ENCODE measurements around the gene SV2C.
A peak's percentile ranks its signal among the peaks of the same experiment; 100 is the strongest.

The SV2C gene

GRCh38 chr5:76154009-76154690 lies 71.0 kb downstream of the SV2C start:
- intact Hi-C loops (cut with DNase I), result no loop called here
- DNase-seq, result no peak

DNA sequence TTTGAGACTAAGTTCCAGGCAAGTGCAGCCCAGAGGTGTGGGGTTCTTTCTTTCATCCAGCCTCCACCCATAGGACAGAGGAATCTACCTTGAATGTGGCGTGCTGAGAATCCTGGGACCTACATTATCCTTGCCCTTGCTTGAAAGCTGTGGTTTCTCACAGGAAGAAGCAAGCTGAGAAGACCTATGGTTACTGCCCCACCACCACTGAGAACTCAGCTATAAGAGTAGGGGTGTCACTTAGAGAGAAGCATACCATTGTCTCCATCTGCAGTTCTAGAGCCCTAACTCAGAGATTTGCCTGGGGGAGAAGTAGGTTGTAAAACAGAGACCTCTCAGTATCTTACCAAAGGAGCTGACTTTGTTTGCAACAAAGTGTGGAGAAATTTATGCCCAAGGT lies 72.4 kb downstream of the SV2C start:
- DNase-seq, result no peak
- intact Hi-C loops (cut with DNase I), result no loop called here

GRCh38 chr5:76162335-76162734 lies 79.2 kb downstream of the SV2C start:
- intact Hi-C loops (cut with DNase I), result no loop called here
- DNase-seq, result no peak

- intact Hi-C loops (cut with DNase I), result no loop called here
- DNase-seq, result no peak
Observed at GRCh38 chr5:76163111-76163628, 80.0 kb downstream of the SV2C start.

DNA sequence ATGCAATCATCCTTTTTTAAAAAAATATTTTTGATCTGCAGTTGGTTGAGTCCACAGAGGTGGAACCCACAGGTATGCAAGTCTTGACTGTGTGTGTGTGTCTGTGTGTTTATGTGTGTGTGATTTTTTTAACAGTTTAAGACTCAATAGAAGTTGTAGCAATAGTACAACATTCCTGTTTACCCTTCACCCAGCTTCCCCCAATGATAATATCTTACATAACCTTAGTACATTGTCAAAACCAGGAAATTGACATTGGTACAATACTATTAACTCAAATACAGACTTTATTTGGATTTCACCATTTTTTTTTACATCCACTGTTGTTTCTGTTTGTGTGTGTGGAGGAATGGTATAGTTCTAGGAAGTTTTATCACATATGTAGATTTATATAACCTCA lies 81.8 kb downstream of the SV2C start:
- intact Hi-C loops (cut with DNase I), result no loop called here
- DNase-seq, result no peak

- intact Hi-C loops (cut with DNase I), result no loop called here
- no peak for DNase-seq
Observed at GRCh38 chr5:76165711-76166374, 82.7 kb downstream of the SV2C start.

DNA sequence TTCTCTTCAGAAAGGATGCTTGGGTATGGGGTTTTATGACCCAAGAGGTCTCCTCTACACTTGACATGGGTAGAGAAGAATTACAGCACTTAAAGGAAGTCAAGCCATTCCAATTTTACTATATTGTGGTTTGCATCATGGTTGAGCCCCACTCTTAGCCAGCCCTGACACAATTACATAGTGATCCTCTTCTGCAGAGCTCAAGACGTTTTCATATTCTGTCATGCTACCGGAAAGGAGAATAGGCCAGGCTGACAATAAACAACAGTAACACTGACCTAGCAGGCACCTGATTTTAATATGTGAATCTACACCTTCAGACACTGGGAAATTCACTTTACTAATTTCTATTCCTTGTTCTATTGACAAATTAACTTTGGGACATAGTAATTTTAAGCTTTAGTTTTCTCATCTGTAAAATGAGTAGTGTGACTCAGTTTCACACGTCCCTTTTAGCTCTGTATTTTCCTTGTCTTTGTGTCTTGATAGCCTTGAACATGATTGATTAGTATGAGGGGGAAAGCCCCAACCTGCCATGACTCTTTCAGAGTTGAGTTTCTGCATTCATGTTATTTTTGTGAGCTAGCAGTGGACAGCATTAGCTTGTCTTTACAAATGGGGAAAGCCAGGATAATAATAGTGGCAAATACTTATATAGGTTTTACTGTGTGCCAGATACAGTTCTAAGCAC lies 83.8 kb downstream of the SV2C start:
- no peak for DNase-seq
- intact Hi-C loops (cut with DNase I), result no loop called here

DNA sequence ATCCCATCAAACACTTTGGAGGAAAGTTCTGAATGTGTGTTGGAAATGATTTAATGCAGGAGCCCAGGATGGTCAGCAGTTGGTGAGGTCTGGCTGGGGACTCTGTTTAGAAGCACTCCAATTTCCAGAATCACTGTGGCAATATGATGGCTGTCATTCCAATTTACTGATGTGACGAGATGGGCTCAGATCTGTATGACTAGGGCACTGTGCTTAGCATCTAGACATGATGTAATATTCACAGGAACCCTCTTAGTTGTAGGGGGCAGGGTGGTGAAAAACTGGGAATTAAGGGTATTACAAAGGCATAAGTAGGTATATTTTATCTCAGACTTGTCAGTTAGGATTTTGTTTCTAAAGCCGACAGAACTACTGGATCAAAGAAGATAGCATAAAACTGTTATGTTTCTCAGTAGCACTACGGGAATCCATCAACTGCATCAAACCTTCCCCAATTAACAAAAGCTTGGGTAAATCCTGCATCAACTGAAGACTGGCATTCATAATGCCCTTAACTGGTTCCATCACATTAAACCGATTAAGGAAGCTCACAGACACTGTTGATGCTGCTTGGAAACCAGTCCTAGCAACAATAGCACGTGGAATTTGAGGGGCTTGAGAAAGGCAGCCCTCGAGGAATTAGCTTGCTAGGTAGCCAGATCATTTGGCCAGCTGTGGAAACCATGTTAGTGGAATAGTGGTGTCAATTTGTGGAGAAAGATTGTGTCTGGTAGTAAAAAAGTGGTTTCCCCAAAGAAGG lies 86.1 kb downstream of the SV2C start:
- no peak for DNase-seq
- intact Hi-C loops (cut with DNase I), result no loop called here

GRCh38 chr5:76174101-76174500 lies 90.9 kb downstream of the SV2C start:
- intact Hi-C loops (cut with DNase I), result no loop called here
- no peak for DNase-seq

GRCh38 chr5:76175051-76175666 lies 92.0 kb downstream of the SV2C start:
- DNase-seq, result peak in 4 of 10 donors; percentile 15 to 30 (median 24)

GRCh38 chr5:76175821-76176403 lies 92.7 kb downstream of the SV2C start:
- intact Hi-C loops (cut with DNase I), result no loop called here
- DNase-seq, result no peak

More at GRCh38 chr5:76175051-76175666, 92.0 kb downstream of the SV2C start:
- intact Hi-C loops (cut with DNase I), result no loop called here

- no peak for DNase-seq
- intact Hi-C loops (cut with DNase I), result no loop called here
Observed at GRCh38 chr5:76177978-76178377, 94.8 kb downstream of the SV2C start.

DNA sequence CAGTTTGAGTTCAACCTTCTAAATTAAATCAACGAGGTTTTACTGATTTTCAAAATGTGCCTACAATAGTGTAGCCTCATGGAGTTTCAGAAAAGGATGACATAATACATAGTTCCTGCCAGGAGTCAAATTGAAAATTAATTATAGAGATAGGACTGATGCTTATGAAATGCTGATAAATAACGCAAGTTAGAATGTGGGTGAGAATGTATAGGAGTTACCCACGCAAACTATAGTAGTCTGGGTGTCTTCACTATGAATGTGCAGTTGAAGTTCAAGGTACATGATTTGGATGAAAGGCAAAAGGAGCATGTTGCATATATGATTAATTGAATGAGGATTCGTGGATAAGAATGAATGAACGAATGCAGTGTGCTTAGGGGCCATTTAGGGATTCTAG lies 95.7 kb downstream of the SV2C start:
- no peak for DNase-seq
- intact Hi-C loops (cut with DNase I), result no loop called here

DNA sequence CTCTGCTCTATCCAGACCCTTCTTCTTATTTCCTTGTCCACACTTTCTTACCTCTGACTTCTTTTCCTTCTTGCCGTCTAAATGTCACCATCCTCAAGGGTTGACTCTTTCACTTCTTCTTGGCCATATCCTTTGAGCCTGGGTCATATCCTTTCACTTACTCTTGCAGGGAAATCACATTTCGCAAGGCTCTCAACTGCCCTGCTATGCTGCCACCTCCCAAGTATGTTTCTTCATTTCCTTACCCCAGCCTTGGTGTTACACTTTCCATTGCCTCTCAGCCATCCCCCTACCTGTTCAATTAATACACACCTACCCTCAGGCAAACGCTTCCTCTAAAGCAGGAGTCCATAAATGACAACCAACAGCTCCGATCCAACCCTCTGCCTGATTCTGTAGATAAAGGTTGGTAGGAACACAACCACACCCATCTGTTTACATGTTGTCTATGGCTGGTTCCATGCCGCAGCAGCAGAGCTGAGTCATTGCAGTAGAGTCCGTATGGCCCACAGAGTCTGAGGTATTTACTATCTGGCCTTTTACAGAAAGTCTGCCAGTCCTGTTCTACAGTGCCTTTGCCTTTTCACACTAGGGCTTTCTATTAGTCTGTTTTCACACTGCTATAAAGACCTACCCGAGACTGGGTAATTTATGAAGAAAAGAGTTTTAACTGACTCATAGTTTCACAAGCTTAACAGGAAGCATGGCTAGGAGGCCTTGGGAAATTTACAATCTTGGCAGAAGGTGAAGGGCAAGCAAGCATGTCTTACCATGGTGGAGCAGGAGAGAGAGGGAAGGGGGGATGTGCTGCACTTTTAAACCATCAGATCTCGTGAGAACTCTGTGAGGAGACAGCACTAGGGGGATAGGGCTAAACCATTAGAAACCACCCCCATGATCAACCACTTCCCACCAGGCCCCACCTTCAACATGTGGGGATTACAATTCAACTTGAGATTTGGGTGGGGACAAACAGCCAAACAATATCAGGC lies 97.9 kb downstream of the SV2C start:
- no peak for DNase-seq
- intact Hi-C loops (cut with DNase I), result no loop called here

GRCh38 chr5:76187386-76187785 lies 104.2 kb downstream of the SV2C start:
- DNase-seq, result no peak
- intact Hi-C loops (cut with DNase I), result no loop called here

GRCh38 chr5:76190356-76190755 lies 107.2 kb downstream of the SV2C start:
- no peak for DNase-seq
- intact Hi-C loops (cut with DNase I), result no loop called here

- no peak for DNase-seq
- intact Hi-C loops (cut with DNase I), result no loop called here
Observed at GRCh38 chr5:76192837-76193236, 109.7 kb downstream of the SV2C start.

- DNase-seq, result no peak
- intact Hi-C loops (cut with DNase I), result no loop called here
Observed at GRCh38 chr5:76193635-76194034, 110.5 kb downstream of the SV2C start.

DNA sequence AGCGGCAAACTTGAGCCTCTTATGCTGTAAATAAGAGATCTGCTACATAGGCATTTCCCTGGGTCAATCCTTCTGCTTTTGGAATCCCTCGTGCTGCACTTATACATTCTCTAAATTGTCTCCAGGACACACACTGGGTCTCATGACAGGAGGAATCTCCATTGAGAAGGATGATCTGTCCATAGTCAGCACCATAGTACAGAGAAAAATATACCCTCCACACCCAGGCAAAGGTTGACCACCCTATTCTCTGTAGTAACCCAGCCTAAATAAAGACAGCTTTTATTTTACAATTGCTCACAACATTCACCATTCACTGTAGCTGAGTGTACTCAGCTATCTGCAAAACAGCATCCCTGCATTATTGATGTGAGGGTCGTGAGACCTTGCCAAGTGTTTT lies 111.2 kb downstream of the SV2C start:
- intact Hi-C loops (cut with DNase I), result no loop called here
- DNase-seq, result no peak
